ENCODE data around the gene LIN52.

Gene LIN52

GRCh38 chr14:74134484-74134883 is 49.7 kb downstream of the LIN52 start:
- Mint-ChIP-seq H3K9me3 (no peaks in the 10 kb centered on the region), H3K36me3 (ENCODE audit: low read depth) (no peaks in the 10 kb centered on the region), H3K4me3 (no peak overlapping the region), H3K4me1 (ENCODE audit: low read depth) (peaks cover 28% of the 10 kb centered on the region), H3K27me3 (no peaks in the 10 kb centered on the region), H3K27ac (no peak overlapping the region)
- intact Hi-C loops (cut with micrococcal nuclease), result no loop called here

DNA sequence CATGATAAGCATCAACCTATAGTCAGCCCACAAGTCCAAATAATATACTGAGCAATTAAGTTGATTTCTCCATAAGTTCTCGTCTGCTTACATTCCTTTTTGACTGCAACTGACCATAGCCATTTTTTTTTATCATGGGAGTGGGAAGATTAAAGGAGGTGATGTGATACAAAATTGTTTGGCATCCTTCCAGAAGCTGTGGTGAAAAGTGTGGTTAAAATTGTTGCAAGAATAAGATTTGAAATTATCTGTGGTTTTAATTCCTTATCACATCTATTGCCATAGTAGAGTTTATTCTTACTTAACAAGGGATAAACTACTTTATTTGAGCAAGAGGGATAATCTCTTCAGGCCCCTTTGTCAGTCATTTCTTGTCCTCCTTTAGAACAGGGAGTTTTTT is 50.7 kb downstream of the LIN52 start:
- H3K4me1 Mint-ChIP-seq (ENCODE audit: low read depth), result peaks cover 28% of the 10 kb centered on the region
- no peak overlapping the region for H3K4me3 Mint-ChIP-seq
- intact Hi-C loops (cut with micrococcal nuclease), result no loop called here
- no peaks in the 10 kb centered on the region for H3K9me3 Mint-ChIP-seq
- no peaks in the 10 kb centered on the region for H3K36me3 Mint-ChIP-seq (ENCODE audit: low read depth)
- no peak overlapping the region for H3K27ac Mint-ChIP-seq
- no peaks in the 10 kb centered on the region for H3K27me3 Mint-ChIP-seq

GRCh38 chr14:74140374-74140850 is 55.7 kb downstream of the LIN52 start:
- Mint-ChIP-seq H3K36me3 (ENCODE audit: low read depth) (peaks cover 5% of the 10 kb centered on the region), H3K9me3 (no peaks in the 10 kb centered on the region), H3K4me1 (ENCODE audit: low read depth) (peaks cover 3% of the 10 kb centered on the region), H3K4me3 (no peak overlapping the region), H3K27ac (no peak overlapping the region), H3K27me3 (no peaks in the 10 kb centered on the region)
- intact Hi-C loops (cut with micrococcal nuclease), result no loop called here

- intact Hi-C loops (cut with micrococcal nuclease), result no loop called here
- Mint-ChIP-seq H3K4me1 (ENCODE audit: low read depth) (no peaks in the 10 kb centered on the region), H3K9me3 (no peaks in the 10 kb centered on the region), H3K36me3 (ENCODE audit: low read depth) (peaks cover 5% of the 10 kb centered on the region), H3K27ac (no peak overlapping the region), H3K27me3 (no peaks in the 10 kb centered on the region), H3K4me3 (no peak overlapping the region)
Observed at GRCh38 chr14:74141703-74142102, 56.9 kb downstream of the LIN52 start.

GRCh38 chr14:74142523-74142922 is 57.8 kb downstream of the LIN52 start:
- Mint-ChIP-seq H3K4me1 (ENCODE audit: low read depth) (no peaks in the 10 kb centered on the region), H3K27ac (no peak overlapping the region), H3K4me3 (no peak overlapping the region), H3K36me3 (ENCODE audit: low read depth) (peaks cover 5% of the 10 kb centered on the region), H3K27me3 (no peaks in the 10 kb centered on the region), H3K9me3 (no peaks in the 10 kb centered on the region)
- intact Hi-C loops (cut with micrococcal nuclease), result no loop called here

DNA sequence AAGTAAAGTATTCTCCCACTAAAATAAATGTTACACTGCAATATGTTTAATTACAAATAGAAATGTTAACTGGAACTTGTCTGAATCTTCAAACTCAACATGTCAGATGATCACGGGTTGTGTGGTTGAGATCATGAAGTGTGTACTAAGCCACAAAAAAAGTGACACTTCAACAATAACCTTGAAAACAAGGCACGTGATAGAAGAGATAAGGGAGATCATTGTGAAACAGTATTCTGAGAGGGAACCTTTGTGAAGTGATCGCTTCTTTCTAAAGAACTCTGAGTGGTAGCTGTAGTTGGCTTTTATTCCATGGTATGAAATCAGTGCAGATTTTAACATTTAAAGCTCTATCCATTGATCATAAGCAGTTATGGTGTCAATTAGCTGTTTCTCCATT is 60.0 kb downstream of the LIN52 start:
- intact Hi-C loops (cut with micrococcal nuclease), result no loop called here
- no peaks in the 10 kb centered on the region for H3K27me3 Mint-ChIP-seq
- H3K9me3 Mint-ChIP-seq, result no peaks in the 10 kb centered on the region
- H3K4me1 Mint-ChIP-seq (ENCODE audit: low read depth), result no peaks in the 10 kb centered on the region
- H3K27ac Mint-ChIP-seq, result no peak overlapping the region
- no peak overlapping the region for H3K4me3 Mint-ChIP-seq
- H3K36me3 Mint-ChIP-seq (ENCODE audit: low read depth), result peaks cover 5% of the 10 kb centered on the region

- H3K36me3 Mint-ChIP-seq (ENCODE audit: low read depth), result peaks cover 5% of the 10 kb centered on the region
- intact Hi-C loops (cut with micrococcal nuclease), result no loop called here
- H3K27ac Mint-ChIP-seq, result no peak overlapping the region
- no peaks in the 10 kb centered on the region for H3K4me1 Mint-ChIP-seq (ENCODE audit: low read depth)
- H3K4me3 Mint-ChIP-seq, result no peak overlapping the region
- no peaks in the 10 kb centered on the region for H3K27me3 Mint-ChIP-seq
- H3K9me3 Mint-ChIP-seq, result no peaks in the 10 kb centered on the region
Observed at GRCh38 chr14:74147571-74147970, 62.8 kb downstream of the LIN52 start.

DNA sequence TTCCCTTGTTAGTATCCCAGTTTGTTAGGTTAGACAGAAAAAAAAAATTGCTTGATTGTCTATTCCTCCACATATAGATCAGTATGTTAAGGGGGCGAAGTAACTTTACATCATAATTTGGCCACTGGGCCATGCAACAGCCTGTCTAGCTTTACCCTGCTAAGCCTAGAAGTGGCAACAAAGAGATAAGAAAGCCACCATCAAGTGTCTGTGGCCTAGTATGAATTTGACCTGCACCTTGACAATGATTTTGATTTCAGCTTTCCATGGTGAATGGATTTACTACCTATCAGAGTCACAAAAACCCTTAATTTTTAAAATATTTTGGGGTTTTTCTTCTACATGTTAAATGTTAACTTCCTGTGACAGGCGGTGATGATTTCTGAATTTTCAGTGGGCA is 63.9 kb downstream of the LIN52 start:
- H3K4me3 Mint-ChIP-seq, result no peak overlapping the region
- intact Hi-C loops (cut with micrococcal nuclease), result no loop called here
- H3K27ac Mint-ChIP-seq, result no peak overlapping the region
- H3K36me3 Mint-ChIP-seq (ENCODE audit: low read depth), result peaks cover 5% of the 10 kb centered on the region
- no peaks in the 10 kb centered on the region for H3K4me1 Mint-ChIP-seq (ENCODE audit: low read depth)
- no peaks in the 10 kb centered on the region for H3K9me3 Mint-ChIP-seq
- H3K27me3 Mint-ChIP-seq, result no peaks in the 10 kb centered on the region

DNA sequence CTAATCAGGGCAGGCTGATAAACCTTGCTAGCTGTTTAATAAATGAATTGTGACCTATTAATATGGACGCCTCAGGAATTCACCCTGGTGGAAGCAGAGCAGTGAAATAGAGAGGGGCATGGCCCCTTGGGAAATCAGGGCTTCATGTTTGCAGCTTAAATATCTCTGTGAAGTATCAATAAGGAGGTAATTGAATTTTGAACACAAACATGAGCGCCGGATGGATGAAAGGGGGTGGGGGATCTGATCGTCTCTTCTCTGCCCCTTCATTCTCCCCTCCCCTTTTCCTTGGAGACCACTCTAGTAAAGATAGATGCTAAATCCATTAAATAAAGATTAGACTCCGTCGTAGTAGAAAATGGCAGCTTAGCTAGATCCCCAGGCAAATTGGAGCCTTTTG is 70.5 kb downstream of the LIN52 start:
- no peaks in the 10 kb centered on the region for H3K27me3 Mint-ChIP-seq
- H3K36me3 Mint-ChIP-seq (ENCODE audit: low read depth), result no peaks in the 10 kb centered on the region
- no peaks in the 10 kb centered on the region for H3K9me3 Mint-ChIP-seq
- no peak overlapping the region for H3K27ac Mint-ChIP-seq
- no peak overlapping the region for H3K4me3 Mint-ChIP-seq
- H3K4me1 Mint-ChIP-seq (ENCODE audit: low read depth), result no peaks in the 10 kb centered on the region
- intact Hi-C loops (cut with micrococcal nuclease), result no loop called here

GRCh38 chr14:74155749-74156148 is 71.0 kb downstream of the LIN52 start:
- Mint-ChIP-seq H3K4me3 (no peak overlapping the region), H3K9me3 (no peaks in the 10 kb centered on the region), H3K27ac (no peak overlapping the region), H3K36me3 (ENCODE audit: low read depth) (no peaks in the 10 kb centered on the region), H3K27me3 (no peaks in the 10 kb centered on the region), H3K4me1 (ENCODE audit: low read depth) (no peaks in the 10 kb centered on the region)
- intact Hi-C loops (cut with micrococcal nuclease), result no loop called here

GRCh38 chr14:74160763-74161162 is 76.0 kb downstream of the LIN52 start:
- intact Hi-C loops (cut with micrococcal nuclease), result no loop called here
- Mint-ChIP-seq H3K4me3 (no peak overlapping the region), H3K27me3 (no peaks in the 10 kb centered on the region), H3K27ac (no peak overlapping the region), H3K36me3 (ENCODE audit: low read depth) (peaks cover 20% of the 10 kb centered on the region), H3K4me1 (ENCODE audit: low read depth) (no peaks in the 10 kb centered on the region), H3K9me3 (no peaks in the 10 kb centered on the region)

DNA sequence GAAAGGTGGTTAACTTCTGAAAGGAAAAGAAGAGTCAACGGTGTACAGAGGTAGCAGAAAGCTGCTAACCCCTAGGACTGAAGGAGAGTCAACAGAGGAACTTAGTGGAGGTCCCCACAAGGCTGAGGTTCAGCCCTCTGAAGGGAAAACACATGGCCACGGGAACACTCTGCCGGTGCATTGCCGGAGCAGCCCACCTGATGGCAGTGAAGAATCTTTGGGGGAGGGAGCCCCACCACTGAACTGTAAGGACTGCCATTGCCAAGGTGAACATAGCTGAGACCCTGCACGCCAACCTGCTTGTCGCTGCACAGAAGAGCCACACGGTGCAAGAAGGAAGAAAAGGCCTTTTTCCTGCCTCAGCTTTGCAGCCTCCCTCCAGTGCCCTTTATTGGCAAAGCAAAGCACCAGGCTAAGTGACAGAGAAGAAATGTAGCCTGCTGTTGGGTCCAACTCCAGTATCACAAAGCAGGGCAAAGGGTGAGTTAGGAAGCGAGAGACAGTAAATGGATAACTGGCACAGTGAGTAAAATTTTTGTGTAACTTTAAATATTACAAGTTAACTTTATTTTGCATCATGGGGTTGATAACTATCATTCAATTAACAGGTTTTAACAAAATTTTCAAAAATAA is 76.9 kb downstream of the LIN52 start:
- no peaks in the 10 kb centered on the region for H3K9me3 Mint-ChIP-seq
- no peak overlapping the region for H3K4me3 Mint-ChIP-seq
- H3K27me3 Mint-ChIP-seq, result no peaks in the 10 kb centered on the region
- H3K4me1 Mint-ChIP-seq (ENCODE audit: low read depth), result no peaks in the 10 kb centered on the region
- H3K36me3 Mint-ChIP-seq (ENCODE audit: low read depth), result peaks cover 20% of the 10 kb centered on the region
- no peak overlapping the region for H3K27ac Mint-ChIP-seq
- intact Hi-C loops (cut with micrococcal nuclease), result no loop called here

- H3K36me3 Mint-ChIP-seq (ENCODE audit: low read depth), result no peaks in the 10 kb centered on the region
- H3K4me1 Mint-ChIP-seq (ENCODE audit: low read depth), result no peaks in the 10 kb centered on the region
- no peak overlapping the region for H3K27ac Mint-ChIP-seq
- H3K4me3 Mint-ChIP-seq, result no peak overlapping the region
- intact Hi-C loops (cut with micrococcal nuclease), result no loop called here
- H3K27me3 Mint-ChIP-seq, result no peaks in the 10 kb centered on the region
- H3K9me3 Mint-ChIP-seq, result no peaks in the 10 kb centered on the region
Observed at GRCh38 chr14:74169906-74170305, 85.2 kb downstream of the LIN52 start.

GRCh38 chr14:74176400-74176793 is 91.6 kb downstream of the LIN52 start:
- Mint-ChIP-seq H3K27me3 (no peaks in the 10 kb centered on the region), H3K27ac (no peak overlapping the region), H3K9me3 (no peaks in the 10 kb centered on the region), H3K4me3 (no peak overlapping the region), H3K4me1 (ENCODE audit: low read depth) (peaks cover 19% of the 10 kb centered on the region), H3K36me3 (ENCODE audit: low read depth) (no peaks in the 10 kb centered on the region)
- intact Hi-C loops (cut with micrococcal nuclease), result no loop called here

GRCh38 chr14:74179856-74180255 is 95.1 kb downstream of the LIN52 start:
- Mint-ChIP-seq H3K36me3 (ENCODE audit: low read depth) (no peaks in the 10 kb centered on the region), H3K4me3 (no peak overlapping the region), H3K4me1 (ENCODE audit: low read depth) (peaks cover 19% of the 10 kb centered on the region), H3K9me3 (no peaks in the 10 kb centered on the region), H3K27me3 (no peaks in the 10 kb centered on the region), H3K27ac (no peak overlapping the region)
- intact Hi-C loops (cut with micrococcal nuclease), result no loop called here

Measured in dendritic cell treated with granulocyte-macrophage colony-stimulating factor and Interleukin-4, amounts not matched to agents 40 ng/mL and 50 ng/mL, for 4 days (primary cell).